ENCODE data around the gene MACROD1. TPM values are rescaled to one million over a fixed set of nuclear protein-coding genes. Genes with fewer than 3 reads are reported as not detected.

MACROD1 gene
- total and polyA plus RNA-seq, 9 of the 15 experiments (the other 6 are each of a cell fraction or from before 2014, with no cell fraction given) = 1.1 to 60.0 (median 26.4) TPM

DNA sequence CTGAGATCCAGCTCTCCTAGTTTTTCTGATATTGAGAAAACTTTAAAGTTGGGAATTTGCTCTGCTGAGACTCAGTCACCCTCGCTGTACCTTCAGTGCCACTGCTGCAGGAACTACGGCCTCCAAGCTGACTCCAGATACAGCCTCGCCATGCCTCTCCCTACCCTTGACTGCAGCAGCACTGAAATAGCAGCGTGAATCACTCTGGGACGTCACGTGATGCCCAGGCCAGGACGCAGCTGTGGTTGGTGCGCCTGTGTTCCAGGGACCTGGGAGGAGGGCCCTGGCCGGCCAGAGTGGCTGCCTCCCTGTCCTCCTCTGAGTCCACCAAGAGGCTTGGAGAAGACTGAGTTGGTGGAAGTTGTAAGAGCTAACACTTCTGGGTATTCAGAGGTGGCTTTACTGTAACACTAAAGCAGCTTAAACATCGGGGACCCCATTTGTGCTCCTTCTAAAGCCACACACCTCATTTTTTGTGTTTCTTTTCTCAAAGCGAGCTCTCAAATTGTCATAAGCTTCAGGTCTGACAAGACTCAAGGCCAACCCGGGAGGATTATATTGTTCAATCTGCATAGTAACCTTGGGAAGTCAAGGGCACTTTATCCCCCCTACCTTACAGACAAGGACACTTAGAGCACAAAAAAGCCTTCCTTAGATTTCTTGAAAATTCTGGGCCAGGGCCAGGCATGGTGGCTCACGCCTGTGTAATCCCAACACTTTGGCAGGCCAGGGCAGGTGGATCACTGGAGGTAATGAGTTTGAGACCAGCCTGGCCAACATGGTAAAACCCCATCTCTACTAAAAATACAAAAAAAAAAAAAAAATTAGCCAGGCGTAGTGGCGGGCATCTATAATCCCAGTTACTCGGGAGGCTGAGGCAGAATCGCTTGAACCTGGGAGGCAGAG, 15.8 kb upstream of the MACROD1 start (continued):
- TF ChIP-seq, protein P1, sequence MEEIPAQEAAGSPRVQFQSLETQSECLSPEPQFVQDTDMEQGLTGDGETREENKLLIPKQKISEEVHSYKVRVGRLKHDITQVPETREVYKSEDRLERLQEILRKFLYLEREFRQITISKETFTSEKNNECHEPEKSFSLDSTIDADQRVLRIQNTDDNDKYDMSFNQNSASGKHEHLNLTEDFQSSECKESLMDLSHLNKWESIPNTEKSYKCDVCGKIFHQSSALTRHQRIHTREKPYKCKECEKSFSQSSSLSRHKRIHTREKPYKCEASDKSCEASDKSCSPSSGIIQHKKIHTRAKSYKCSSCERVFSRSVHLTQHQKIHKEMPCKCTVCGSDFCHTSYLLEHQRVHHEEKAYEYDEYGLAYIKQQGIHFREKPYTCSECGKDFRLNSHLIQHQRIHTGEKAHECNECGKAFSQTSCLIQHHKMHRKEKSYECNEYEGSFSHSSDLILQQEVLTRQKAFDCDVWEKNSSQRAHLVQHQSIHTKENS (CRISPR knock-in tag; IDR thresholded peaks at IDR 0.05) = no peak
- TF ChIP-seq BACH1 (tag; IDR thresholded peaks at IDR 0.05) = no peak
- no peak for TF ChIP-seq RBM39 (optimal IDR thresholded peaks at IDR 0.05; ENCODE audit: low read depth, low read length)
- TF ChIP-seq TAF1 (IDR thresholded peaks at IDR 0.05; ENCODE audit: control insufficient read depth, extremely low read depth, insufficient read depth, low read length, severe bottlenecking) = peak; percentile 60
- TF ChIP-seq EHMT2 (IDR thresholded peaks at IDR 0.05) = no peak
- no peak for TF ChIP-seq KLF16 (IDR thresholded peaks at IDR 0.05)
- no peak for TF ChIP-seq NFATC3 (IDR thresholded peaks at IDR 0.05)
- TF ChIP-seq, protein P2, sequence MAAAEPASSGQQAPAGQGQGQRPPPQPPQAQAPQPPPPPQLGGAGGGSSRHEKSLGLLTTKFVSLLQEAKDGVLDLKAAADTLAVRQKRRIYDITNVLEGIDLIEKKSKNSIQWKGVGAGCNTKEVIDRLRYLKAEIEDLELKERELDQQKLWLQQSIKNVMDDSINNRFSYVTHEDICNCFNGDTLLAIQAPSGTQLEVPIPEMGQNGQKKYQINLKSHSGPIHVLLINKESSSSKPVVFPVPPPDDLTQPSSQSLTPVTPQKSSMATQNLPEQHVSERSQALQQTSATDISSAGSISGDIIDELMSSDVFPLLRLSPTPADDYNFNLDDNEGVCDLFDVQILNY (CRISPR knock-in tag; IDR thresholded peaks at IDR 0.05) = no peak
- no peak for TF ChIP-seq ZNF707 (CRISPR knock-in tag; conservative IDR thresholded peaks at IDR 0.05)
- TF ChIP-seq TCFL5 (CRISPR knock-in tag; conservative IDR thresholded peaks at IDR 0.05) = no peak
- TF ChIP-seq NCOA4 (IDR thresholded peaks at IDR 0.05; ENCODE audit: partially characterized antibody) = no peak
- TF ChIP-seq MED1 (CRISPR knock-in tag; IDR thresholded peaks at IDR 0.05; ENCODE audit: borderline replicate concordance) = no peak
- TF ChIP-seq ZNF384 (IDR thresholded peaks at IDR 0.05; ENCODE audit: low read depth, low read length) = no peak
- TF ChIP-seq ZKSCAN3 (CRISPR knock-in tag; IDR thresholded peaks at IDR 0.05) = no peak
- TF ChIP-seq YY1 (IDR thresholded peaks at IDR 0.05; ENCODE audit: borderline replicate concordance in 1 of 3, control insufficient read depth in 1 of 3, extremely low read depth in 1 of 3, insufficient read depth in 3 of 3, insufficient read length in 1 of 3, insufficient replicate concordance in 2 of 3, low read depth in 1 of 3, low read length in 2 of 3) = peak in 2 of 3 experiments; percentile 10 to 43
- no peak for TF ChIP-seq ETV6 (IDR thresholded peaks at IDR 0.05; ENCODE audit: borderline replicate concordance in 1 of 2, low read depth in 2 of 2, low read length in 1 of 2)
- TF ChIP-seq ETV6 (CRISPR knock-in tag; IDR thresholded peaks at IDR 0.05; ENCODE audit: borderline replicate concordance) = no peak
- peak; percentile 99 for TF ChIP-seq RAD51 (IDR thresholded peaks at IDR 0.05; ENCODE audit: borderline replicate concordance, low read depth)
- no peak for TF ChIP-seq KLF1 (tag; IDR thresholded peaks at IDR 0.05)
- TF ChIP-seq, protein P3, sequence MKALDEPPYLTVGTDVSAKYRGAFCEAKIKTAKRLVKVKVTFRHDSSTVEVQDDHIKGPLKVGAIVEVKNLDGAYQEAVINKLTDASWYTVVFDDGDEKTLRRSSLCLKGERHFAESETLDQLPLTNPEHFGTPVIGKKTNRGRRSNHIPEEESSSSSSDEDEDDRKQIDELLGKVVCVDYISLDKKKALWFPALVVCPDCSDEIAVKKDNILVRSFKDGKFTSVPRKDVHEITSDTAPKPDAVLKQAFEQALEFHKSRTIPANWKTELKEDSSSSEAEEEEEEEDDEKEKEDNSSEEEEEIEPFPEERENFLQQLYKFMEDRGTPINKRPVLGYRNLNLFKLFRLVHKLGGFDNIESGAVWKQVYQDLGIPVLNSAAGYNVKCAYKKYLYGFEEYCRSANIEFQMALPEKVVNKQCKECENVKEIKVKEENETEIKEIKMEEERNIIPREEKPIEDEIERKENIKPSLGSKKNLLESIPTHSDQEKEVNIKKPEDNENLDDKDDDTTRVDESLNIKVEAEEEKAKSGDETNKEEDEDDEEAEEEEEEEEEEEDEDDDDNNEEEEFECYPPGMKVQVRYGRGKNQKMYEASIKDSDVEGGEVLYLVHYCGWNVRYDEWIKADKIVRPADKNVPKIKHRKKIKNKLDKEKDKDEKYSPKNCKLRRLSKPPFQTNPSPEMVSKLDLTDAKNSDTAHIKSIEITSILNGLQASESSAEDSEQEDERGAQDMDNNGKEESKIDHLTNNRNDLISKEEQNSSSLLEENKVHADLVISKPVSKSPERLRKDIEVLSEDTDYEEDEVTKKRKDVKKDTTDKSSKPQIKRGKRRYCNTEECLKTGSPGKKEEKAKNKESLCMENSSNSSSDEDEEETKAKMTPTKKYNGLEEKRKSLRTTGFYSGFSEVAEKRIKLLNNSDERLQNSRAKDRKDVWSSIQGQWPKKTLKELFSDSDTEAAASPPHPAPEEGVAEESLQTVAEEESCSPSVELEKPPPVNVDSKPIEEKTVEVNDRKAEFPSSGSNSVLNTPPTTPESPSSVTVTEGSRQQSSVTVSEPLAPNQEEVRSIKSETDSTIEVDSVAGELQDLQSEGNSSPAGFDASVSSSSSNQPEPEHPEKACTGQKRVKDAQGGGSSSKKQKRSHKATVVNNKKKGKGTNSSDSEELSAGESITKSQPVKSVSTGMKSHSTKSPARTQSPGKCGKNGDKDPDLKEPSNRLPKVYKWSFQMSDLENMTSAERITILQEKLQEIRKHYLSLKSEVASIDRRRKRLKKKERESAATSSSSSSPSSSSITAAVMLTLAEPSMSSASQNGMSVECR (CRISPR knock-in tag; IDR thresholded peaks at IDR 0.05) = peak; percentile 57; the same call in 1 of the 2 replicates
- TF ChIP-seq JUNB (CRISPR knock-in tag; conservative IDR thresholded peaks at IDR 0.05) = no peak
- TF ChIP-seq HIVEP1 (CRISPR knock-in tag; IDR thresholded peaks at IDR 0.05) = no peak
